Gastroesophageal sphincter (tissue), 4 donors: Measurements from ENCODE around the gene OR4K13. TPM values are rescaled to one million over a fixed set of nuclear protein-coding genes. Genes with fewer than 3 reads are reported as not detected.

Experiments
- ATAC-seq: fragments of 150-250 bp; one replicate; pipeline ENCODE4 v1.9.1; 2016; ENCODE audit warnings: mild to moderate bottlenecking, moderate library complexity
- H3K27ac ChIP-seq, 4 donors: fragments of 200-600 bp; sonication (generic) in 3 of 4; 1 replicate in 3 of 4; 2 replicates in 1 of 4; pipeline ENCODE4 v1.5.1; 2016 to 2019
- H3K27me3 ChIP-seq: fragments of 200-600 bp; sonication (generic); one replicate; pipeline ENCODE4 v1.5.1; 2019
- H3K36me3 ChIP-seq, 2 donors: fragments of 200-600 bp; sonication (generic); one replicate each; pipeline ENCODE4 v1.5.1; 2019; ENCODE audit warnings: control low read depth in 1 of 2
- H3K4me1 ChIP-seq, 3 donors: fragments of 200-600 bp; sonication (generic); 1 replicate in 2 of 3; 2 replicates in 1 of 3; pipeline ENCODE4 v1.5.1; 2016 to 2019; ENCODE audit warnings: control low read depth in 2 of 3
- H3K4me3 ChIP-seq, 2 donors: fragments of 200-600 bp; sonication (generic); one replicate each; pipeline ENCODE4 v1.5.1; 2019; ENCODE audit warnings: mild to moderate bottlenecking in 1 of 2, moderate library complexity in 1 of 2
- H3K9me3 ChIP-seq, 3 donors: fragments of 200-600 bp; sonication (generic); one replicate each; pipeline ENCODE4 v1.5.1; 2017 to 2019; ENCODE audit warnings: control low read depth in 2 of 3
- EP300 ChIP-seq: sonication (generic); formaldehyde crosslinking; IDR thresholded peaks from one replicate; pipeline ENCODE4 v1.6.1; 2017; ENCODE audit warnings: antibody characterized with exemption, mild to moderate bottlenecking
- POLR2A ChIP-seq, 2 donors: fragments of 450-650 bp; IDR thresholded peaks; one replicate each; pipeline ENCODE4 v1.6.1; 2017; ENCODE audit warnings: antibody characterized with exemption in 2 of 2, mild to moderate bottlenecking in 2 of 2, moderate library complexity in 1 of 2
- POLR2AphosphoS5 ChIP-seq: sonication (generic); formaldehyde crosslinking; IDR thresholded peaks from one replicate; pipeline ENCODE4 v1.6.1; 2017; ENCODE audit warnings: antibody characterized with exemption
- WGBS, 2 donors: methylation state at CpG; one replicate each; pipeline ENCODE4 v1.1.5; 2018; ENCODE audit warnings: low coverage in 1 of 2; 5-methylcytosine and 5-hydroxymethylcytosine counted together
- total RNA-seq, 4 donors: library from RNA; depleted of rRNA; stranded (reverse); fragments of >200 nt; gene quantifications; one replicate each; pipeline ENCODE4 v1.1.0, GENCODE V29; 2016
- TF ChIP-seq, protein P1 (sequence below), 4 experiments: fragments of 200-600 bp in 2 of 4; fragments of 450-650 bp in 2 of 4; sonication (generic) in 1 of 4; IDR thresholded peaks; one replicate each; pipeline ENCODE4 v1.5.1; 2017 to 2019; ENCODE audit warnings: antibody characterized with exemption in 4 of 4, mild to moderate bottlenecking in 2 of 4, moderate library complexity in 2 of 4

OR4K13 gene
- total RNA-seq, result under 1 TPM in 1 of 4 donors, not detected in 3; 0.12 TPM

DNA sequence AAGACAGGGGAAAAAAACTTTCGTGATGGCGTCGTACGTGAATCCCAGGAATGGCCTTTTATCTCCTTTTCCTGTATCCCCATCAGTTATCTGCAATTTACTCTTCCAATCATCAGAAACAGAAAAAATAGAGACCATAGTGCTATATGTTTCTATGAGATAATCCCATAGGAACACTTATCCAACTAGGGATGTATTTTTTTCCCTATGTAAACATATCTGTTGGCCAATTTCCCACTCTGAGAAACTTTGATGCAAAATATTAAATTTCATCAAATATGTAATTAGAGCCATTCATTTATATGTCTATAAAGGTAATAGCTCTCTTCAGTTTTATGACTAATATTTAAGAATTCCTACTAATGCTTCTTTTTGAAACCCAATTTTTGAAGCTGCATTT lies at the start of gene OR4K13:
OR4K13 (minus strand) TSS at position 101 of the 400 bp plus-strand sequence. CDS start 1,280 bp downstream, outside the sequence.
- no peak within 1 kb of the TSS for H3K27ac ChIP-seq
- ATAC-seq, result no peak
- H3K4me1 ChIP-seq, result no peaks in the 10 kb centered on the region
- H3K9me3 ChIP-seq, result no peaks in the 10 kb centered on the region
- H3K36me3 ChIP-seq, result no peaks in the 10 kb centered on the region
- H3K27me3 ChIP-seq, result no peaks in the 10 kb centered on the region
- no peak within 1 kb of the TSS for H3K4me3 ChIP-seq
- 80 to 93% methylated on average over 4 of the region's 4 CpGs for WGBS, 2 donors
- TF ChIP-seq, protein P1, sequence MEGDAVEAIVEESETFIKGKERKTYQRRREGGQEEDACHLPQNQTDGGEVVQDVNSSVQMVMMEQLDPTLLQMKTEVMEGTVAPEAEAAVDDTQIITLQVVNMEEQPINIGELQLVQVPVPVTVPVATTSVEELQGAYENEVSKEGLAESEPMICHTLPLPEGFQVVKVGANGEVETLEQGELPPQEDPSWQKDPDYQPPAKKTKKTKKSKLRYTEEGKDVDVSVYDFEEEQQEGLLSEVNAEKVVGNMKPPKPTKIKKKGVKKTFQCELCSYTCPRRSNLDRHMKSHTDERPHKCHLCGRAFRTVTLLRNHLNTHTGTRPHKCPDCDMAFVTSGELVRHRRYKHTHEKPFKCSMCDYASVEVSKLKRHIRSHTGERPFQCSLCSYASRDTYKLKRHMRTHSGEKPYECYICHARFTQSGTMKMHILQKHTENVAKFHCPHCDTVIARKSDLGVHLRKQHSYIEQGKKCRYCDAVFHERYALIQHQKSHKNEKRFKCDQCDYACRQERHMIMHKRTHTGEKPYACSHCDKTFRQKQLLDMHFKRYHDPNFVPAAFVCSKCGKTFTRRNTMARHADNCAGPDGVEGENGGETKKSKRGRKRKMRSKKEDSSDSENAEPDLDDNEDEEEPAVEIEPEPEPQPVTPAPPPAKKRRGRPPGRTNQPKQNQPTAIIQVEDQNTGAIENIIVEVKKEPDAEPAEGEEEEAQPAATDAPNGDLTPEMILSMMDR (IDR thresholded peaks at IDR 0.05), result no peak
- TF ChIP-seq EP300 (no peak), POLR2A (IDR thresholded peaks at IDR 0.05) (no peak), POLR2AphosphoS5 (no peak)

GRCh38 chr14:20059745-20060144 lies 23.9 kb upstream of the OR4K13 start, which contains the start of gene OR4L1:
Gene OR4L1 (plus strand): TSS chr14:20060045. CDS start chr14:20060045, 0 bp downstream.
- WGBS, 2 donors, result 56 to 69% methylated on average over 2 of the region's 2 CpGs
- no peak for TF ChIP-seq POLR2AphosphoS5
- no peak within 1 kb of the TSS for H3K4me3 ChIP-seq
- H3K36me3 ChIP-seq, result no peaks in the 10 kb centered on the region
- H3K9me3 ChIP-seq, result peaks cover 0 to 5% (median 0%) of the 10 kb centered on the region in 3 donors
- H3K27ac ChIP-seq, result no peak within 1 kb of the TSS
- H3K27me3 ChIP-seq, result no peaks in the 10 kb centered on the region
- ATAC-seq, result no peak
- no peaks in the 10 kb centered on the region for H3K4me1 ChIP-seq

DNA sequence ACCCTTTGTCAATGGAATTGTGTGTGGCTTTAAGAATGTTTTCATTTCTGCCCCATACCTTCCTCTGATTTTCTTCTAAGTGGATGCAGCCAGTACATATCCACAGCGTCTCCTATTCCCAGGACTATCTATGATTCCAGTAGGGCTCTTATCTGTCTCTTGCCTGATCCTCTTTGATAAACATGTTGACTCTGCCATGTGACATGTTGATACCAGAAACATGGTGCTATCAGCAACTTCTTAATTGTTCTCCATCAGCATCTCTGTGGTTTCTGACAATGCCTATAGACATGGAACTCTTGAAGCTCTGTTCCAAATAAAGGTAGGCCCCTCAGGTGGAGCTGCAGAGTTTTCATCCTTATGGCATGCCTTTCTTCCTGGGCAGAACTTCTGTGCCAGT lies 12.4 kb upstream of the OR4K13 start:
- Histone ChIP-seq H3K27me3 (no peaks in the 10 kb centered on the region), H3K9me3 (no peaks in the 10 kb centered on the region), H3K4me1 (no peaks in the 10 kb centered on the region), H3K27ac (no peak overlapping the region), H3K4me3 (no peak overlapping the region), H3K36me3 (no peaks in the 10 kb centered on the region)
- 60 to 70% methylated on average over 1 of the region's 1 CpG for whole genome bisulfite sequencing, 2 donors
- ATAC-seq, result no peak
- TF ChIP-seq, protein P1 (IDR thresholded peaks at IDR 0.05), result no peak
- no peak for TF ChIP-seq EP300

DNA sequence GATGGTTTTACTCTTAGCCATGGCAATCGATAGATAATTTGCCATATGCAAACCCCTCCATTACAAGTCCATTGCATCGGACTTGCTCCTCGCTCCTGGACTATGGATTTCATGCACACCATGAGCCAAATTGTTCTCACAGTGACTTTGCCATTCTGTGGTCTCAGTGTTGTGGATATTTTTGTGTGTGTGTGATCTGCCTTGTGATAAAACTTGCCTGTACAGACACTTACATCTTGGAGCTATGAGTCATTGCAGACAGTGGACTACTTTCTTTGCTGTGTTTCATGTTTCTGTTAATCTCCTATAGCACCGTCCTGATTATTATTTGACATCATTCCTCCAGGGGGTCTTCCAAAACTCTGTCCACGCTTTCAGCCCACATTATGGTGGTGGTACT lies 8.4 kb upstream of the OR4K13 start:
- 75 to 82% methylated on average over 4 of the region's 5 CpGs for WGBS, 2 donors
- TF ChIP-seq EP300 (no peak), POLR2A (IDR thresholded peaks at IDR 0.05) (no peak), POLR2AphosphoS5 (no peak)
- TF ChIP-seq, protein P1 (IDR thresholded peaks at IDR 0.05), result no peak
- Histone ChIP-seq H3K27ac (no peak overlapping the region), H3K36me3 (no peaks in the 10 kb centered on the region), H3K9me3 (no peaks in the 10 kb centered on the region), H3K4me3 (no peak overlapping the region), H3K27me3 (no peaks in the 10 kb centered on the region), H3K4me1 (no peaks in the 10 kb centered on the region)
- ATAC-seq, result no peak

GRCh38 chr14:20035449-20035848 lies 389 bp downstream of the OR4K13 start:
- Histone ChIP-seq H3K4me3 (no peak overlapping the region), H3K36me3 (no peaks in the 10 kb centered on the region), H3K27me3 (no peaks in the 10 kb centered on the region), H3K4me1 (no peaks in the 10 kb centered on the region), H3K9me3 (no peaks in the 10 kb centered on the region), H3K27ac (no peak overlapping the region)
- ATAC-seq, result no peak
- no peak for TF ChIP-seq POLR2AphosphoS5
- TF ChIP-seq POLR2A (IDR thresholded peaks at IDR 0.05), result no peak
- TF ChIP-seq, protein P1 (IDR thresholded peaks at IDR 0.05), result no peak
- no peak for TF ChIP-seq EP300
- WGBS, 2 donors, result 52 to 69% methylated on average over 3 of the region's 3 CpGs
